Measurements from ENCODE around the gene ZNF211. TPM values are rescaled to one million over a fixed set of nuclear protein-coding genes. Genes with fewer than 3 reads are reported as not detected.

ZNF211 gene
- total and polyA plus RNA-seq, 2 donors (not counting 3 experiments of a cell fraction or from before 2014, with no cell fraction given), result 4.7 to 9.4 TPM

DNA sequence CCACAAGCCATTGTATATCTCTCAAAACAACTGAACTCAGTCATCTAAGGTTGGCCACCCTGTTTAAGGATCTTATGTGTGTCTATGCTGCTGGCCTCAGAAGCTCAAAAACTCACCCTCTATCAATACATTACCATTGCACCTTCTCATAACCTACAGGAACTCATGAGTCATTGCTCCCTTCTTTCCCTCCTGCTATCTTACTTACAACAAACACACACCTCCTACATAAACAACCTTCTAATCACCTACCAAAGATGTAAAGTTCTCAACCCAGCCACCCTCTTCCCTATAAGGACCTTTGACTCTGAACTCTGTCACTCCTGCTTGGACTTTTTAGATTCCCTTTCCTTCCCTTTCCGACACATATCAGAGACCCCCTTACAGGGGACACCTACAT is 22.5 kb downstream of the ZNF211 start:
- H3K4me1 ChIP-seq (ENCODE audit: control insufficient read depth, extremely low read depth, insufficient read depth, low read length), result no peaks in the 10 kb centered on the region
- H3K27me3 ChIP-seq (ENCODE audit: control insufficient read depth in 2 of 2, insufficient read depth in 2 of 2, low read length in 2 of 2), result no peaks in the 10 kb centered on the region
- H2AFZ ChIP-seq (ENCODE audit: low read depth, low read length), result no peak overlapping the region
- H3K9me3 ChIP-seq (replicated peaks; ENCODE audit: control insufficient read depth, insufficient read depth, low read length), result no peaks in the 10 kb centered on the region
- FAIRE-seq, result no peak
- no peaks in the 10 kb centered on the region for H3K9me1 ChIP-seq (replicated peaks; ENCODE audit: control insufficient read depth, extremely low read depth, insufficient read depth, low read length)
- TF ChIP-seq JUN (IDR thresholded peaks at IDR 0.05; ENCODE audit: borderline replicate concordance, insufficient read depth, insufficient read length, low read depth) (no peak), POLR2AphosphoS5 (IDR thresholded peaks at IDR 0.05; ENCODE audit: insufficient read depth, low read depth, low read length) (no peak), POLR2A (IDR thresholded peaks at IDR 0.05; ENCODE audit: low read depth, low read length) (no peak), FOS (IDR thresholded peaks at IDR 0.05; ENCODE audit: borderline replicate concordance, insufficient read depth, low read length) (no peak), GATA2 (IDR thresholded peaks at IDR 0.05; ENCODE audit: insufficient read depth, insufficient read length, low read depth, low read length) (no peak), EZH2 (IDR thresholded peaks at IDR 0.05; ENCODE audit: borderline replicate concordance, low read depth, low read length, severe bottlenecking) (no peak), MYC (IDR thresholded peaks at IDR 0.05; ENCODE audit: low read depth, low read length) (no peak)
- TF ChIP-seq, protein P1, sequence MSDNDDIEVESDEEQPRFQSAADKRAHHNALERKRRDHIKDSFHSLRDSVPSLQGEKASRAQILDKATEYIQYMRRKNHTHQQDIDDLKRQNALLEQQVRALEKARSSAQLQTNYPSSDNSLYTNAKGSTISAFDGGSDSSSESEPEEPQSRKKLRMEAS (IDR thresholded peaks at IDR 0.05; ENCODE audit: insufficient read depth, insufficient read length), result no peak
- TF ChIP-seq, protein P2, sequence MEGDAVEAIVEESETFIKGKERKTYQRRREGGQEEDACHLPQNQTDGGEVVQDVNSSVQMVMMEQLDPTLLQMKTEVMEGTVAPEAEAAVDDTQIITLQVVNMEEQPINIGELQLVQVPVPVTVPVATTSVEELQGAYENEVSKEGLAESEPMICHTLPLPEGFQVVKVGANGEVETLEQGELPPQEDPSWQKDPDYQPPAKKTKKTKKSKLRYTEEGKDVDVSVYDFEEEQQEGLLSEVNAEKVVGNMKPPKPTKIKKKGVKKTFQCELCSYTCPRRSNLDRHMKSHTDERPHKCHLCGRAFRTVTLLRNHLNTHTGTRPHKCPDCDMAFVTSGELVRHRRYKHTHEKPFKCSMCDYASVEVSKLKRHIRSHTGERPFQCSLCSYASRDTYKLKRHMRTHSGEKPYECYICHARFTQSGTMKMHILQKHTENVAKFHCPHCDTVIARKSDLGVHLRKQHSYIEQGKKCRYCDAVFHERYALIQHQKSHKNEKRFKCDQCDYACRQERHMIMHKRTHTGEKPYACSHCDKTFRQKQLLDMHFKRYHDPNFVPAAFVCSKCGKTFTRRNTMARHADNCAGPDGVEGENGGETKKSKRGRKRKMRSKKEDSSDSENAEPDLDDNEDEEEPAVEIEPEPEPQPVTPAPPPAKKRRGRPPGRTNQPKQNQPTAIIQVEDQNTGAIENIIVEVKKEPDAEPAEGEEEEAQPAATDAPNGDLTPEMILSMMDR (IDR thresholded peaks at IDR 0.05; ENCODE audit: extremely low read depth in 1 of 2, insufficient read depth in 1 of 2, low read depth in 1 of 2, low read length in 2 of 2), result no peak
- H3K36me3 ChIP-seq (ENCODE audit: control insufficient read depth in 2 of 2, extremely low read depth in 1 of 2, insufficient read depth in 2 of 2, low read length in 2 of 2), result no peaks in the 10 kb centered on the region
- H3K4me2 ChIP-seq (ENCODE audit: insufficient read depth, low read length), result no peak overlapping the region
- dilution Hi-C loops (cut with MboI; ENCODE audit: extremely low pct_ligation_motif_present, low sequenced_read_pairs), result no loop called here
- intact Hi-C loops (cut with micrococcal nuclease), result no loop called here
- no peaks in the 10 kb centered on the region for H4K20me1 ChIP-seq (replicated peaks; ENCODE audit: control insufficient read depth, extremely low read depth, insufficient read depth, low read length)
- no peaks in the 10 kb centered on the region for H3K79me2 ChIP-seq (ENCODE audit: control insufficient read depth, insufficient read depth, low read length)
- ChIA-PET POLR2A (no interaction called here), CTCF (no interaction called here)
- H3K27ac ChIP-seq (ENCODE audit: insufficient read depth, low read depth, low read length), result no peak overlapping the region
- no TSS peak for BruUV-seq (replicated peaks)
- DNase-seq (ENCODE audit: low read depth, low spot score), result no peak
- H3K9ac ChIP-seq (replicated peaks; ENCODE audit: extremely low read depth, insufficient read depth, low read length), result no peak overlapping the region
- no peak overlapping the region for H3K4me3 ChIP-seq (replicated peaks in 1 of 3; ENCODE audit: insufficient read depth in 1 of 3, low read depth in 1 of 3, low read length in 3 of 3)

Measured in endothelial cell of umbilical vein (primary cell).